NCI-H1417 treated with DMSO at 0.1 percent for 48 hours (cell line): ENCODE data around the gene SLC25A17.
"Not testable (repeated sequence)": the region's sequence is repeated elsewhere in the genome, so short reads cannot be mapped to it uniquely, and the experiment has no call there.

Experiments used
- DNase-seq: peaks from one replicate; lab custom pipeline; 2025; lab: John Stamatoyannopoulos, UW

The SLC25A17 gene

GRCh38 chr22:40818747-40819598 lies at the start of gene SLC25A17:
SLC25A17 (minus strand) TSS chr22:40819346; CDS start chr22:40819248, 98 bp downstream.
- DNase-seq: peak; percentile 19

- DNase-seq: not testable (repeated sequence)
These were observed 49.2 kb upstream of the SLC25A17 start for GRCh38 chr22:40868379-40868778.

- no peak for DNase-seq
These were observed 48.0 kb upstream of the SLC25A17 start for GRCh38 chr22:40867109-40867508.

GRCh38 chr22:40862537-40862936 lies 43.4 kb upstream of the SLC25A17 start:
- DNase-seq: no peak

- no peak for DNase-seq
These were observed 42.9 kb upstream of the SLC25A17 start, which contains the start of gene DNAJB7 for GRCh38 chr22:40862013-40862412. DNAJB7 (minus strand) TSS chr22:40862113; CDS start chr22:40861994, 119 bp downstream.

- DNase-seq: no peak
These were observed 38.2 kb upstream of the SLC25A17 start for GRCh38 chr22:40857309-40857855.

- DNase-seq: peak; percentile 82
These were observed 37.6 kb upstream of the SLC25A17 start, which contains the start of the genes ST13 and XPNPEP3 for GRCh38 chr22:40856513-40857308. ST13 (minus strand) TSS chr22:40856639; CDS start chr22:40856540, 99 bp downstream. XPNPEP3 (plus strand) TSS chr22:40857148; CDS start chr22:40857182, 34 bp downstream.

GRCh38 chr22:40855979-40856512 lies 36.9 kb upstream of the SLC25A17 start:
- DNase-seq: no peak

- DNase-seq: no peak
These were observed 36.2 kb upstream of the SLC25A17 start for GRCh38 chr22:40855071-40855978.

GRCh38 chr22:40853961-40854360 lies 34.8 kb upstream of the SLC25A17 start:
- DNase-seq: no peak

GRCh38 chr22:40853333-40853732 lies 34.2 kb upstream of the SLC25A17 start:
- DNase-seq: no peak

- not testable (repeated sequence) for DNase-seq
These were observed 26.7 kb upstream of the SLC25A17 start for GRCh38 chr22:40845816-40846215.

- DNase-seq: no peak
These were observed 25.8 kb upstream of the SLC25A17 start for GRCh38 chr22:40844951-40845350.

- DNase-seq: no peak
These were observed 19.3 kb upstream of the SLC25A17 start for GRCh38 chr22:40838486-40838885.

- DNase-seq: no peak
These were observed 15.5 kb upstream of the SLC25A17 start for GRCh38 chr22:40834619-40835018.

GRCh38 chr22:40829131-40829530 lies 10.0 kb upstream of the SLC25A17 start:
- DNase-seq: no peak

GRCh38 chr22:40826984-40827741 lies 8.0 kb upstream of the SLC25A17 start:
- DNase-seq: no peak

GRCh38 chr22:40826292-40826691 lies 7.1 kb upstream of the SLC25A17 start:
- not testable (repeated sequence) for DNase-seq

- DNase-seq: no peak
These were observed 4.3 kb upstream of the SLC25A17 start for GRCh38 chr22:40823426-40823825.

- DNase-seq: no peak
These were observed 524 bp upstream of the SLC25A17 start for GRCh38 chr22:40819599-40820140.
